K562 (cell line): ENCODE measurements around the gene GPR162. TPM values are rescaled to one million over a fixed set of nuclear protein-coding genes. Genes with fewer than 3 reads are reported as not detected.

Experiments used
- DIDO1 ChIP-seq: fragments of 450-650 bp; IDR thresholded peaks from 2 replicates; pipeline ENCODE4 v1.6.1; 2016; ENCODE audit warnings: low read depth, missing biosample characterization, missing genetic modification characterization
- HCFC1 ChIP-seq: IDR thresholded peaks from 2 replicates; pipeline ENCODE4 v1.6.1; 2012; ENCODE audit warnings: low read depth, low read length, improper control_type of control experiment
- KDM4B ChIP-seq, 2 experiments: fragments of 450-650 bp in 1 of 2; sonication (generic) in 1 of 2; IDR thresholded peaks; 2 replicates each; pipeline ENCODE4 v1.6.1; 2016 to 2017; ENCODE audit warnings: borderline replicate concordance in 2 of 2, antibody characterized with exemption in 1 of 2, low read depth in 1 of 2, mild to moderate bottlenecking in 1 of 2
- MTA3 ChIP-seq: fragments of 450-650 bp; formaldehyde crosslinking; IDR thresholded peaks from 2 replicates; pipeline ENCODE4 v1.6.1; 2017; ENCODE audit warnings: mild to moderate bottlenecking, borderline replicate concordance
- SMAD1 ChIP-seq: fragments of 150-350 bp; IDR thresholded peaks from 2 replicates; pipeline ENCODE4 v1.6.1; 2014; ENCODE audit warnings: low read length, low read depth; ENCODE audit not compliant: partially characterized antibody
- SPI1 ChIP-seq: IDR thresholded peaks from 2 replicates; pipeline ENCODE4 v1.6.1; 2011; ENCODE audit warnings: low read depth, low read length, control low read depth, borderline replicate concordance
- ZNF586 ChIP-seq: fragments of 450-650 bp; formaldehyde crosslinking; conservative IDR thresholded peaks from 2 replicates; pipeline ENCODE4 v1.4.0; 2020; ENCODE audit warnings: mild to moderate bottlenecking, moderate library complexity
- ZNF589 ChIP-seq: fragments of 200-800 bp; sonication (Bioruptor generic); IDR thresholded peaks from 2 replicates; pipeline ENCODE4 v1.6.1; 2016; ENCODE audit warnings: low read depth, missing genetic modification characterization, missing compliant biosample characterization
- polyA plus RNA-seq, 8 experiments: library from polyadenylated mRNA; depleted of rRNA in 4 of 8; stranded (reverse) in 5 of 8; unstranded in 3 of 8; fragments of >200 nt; fragmentation: Nextera tagmentation in 2 of 8; fragmentation: Illumina TruSeq in 1 of 8; extraction: Ambion mirVana in 2 of 8; extraction: Trizol in 1 of 8; gene quantifications; 2 replicates each; pipeline versions ENCODE4 v1.2.1 to v1.2.3, GENCODE V29; 2011 to 2014; ENCODE audit warnings: inconsistent platforms in 1 of 8, missing spikeins in 1 of 8
- total RNA-seq, 7 experiments: library from RNA; depleted of rRNA in 6 of 7; stranded (reverse); fragments of >200 nt in 6 of 7; fragmentation: Illumina TruSeq in 2 of 7; extraction: Trizol in 2 of 7; gene quantifications; 2 replicates each; pipeline versions ENCODE4 v1.2.1 to v1.2.3, GENCODE V29; 2011 to 2021; ENCODE audit warnings: low replicate concordance in 1 of 7
- TF ChIP-seq, protein P1 (sequence below): sonication (generic); formaldehyde crosslinking; IDR thresholded peaks from 2 replicates; pipeline ENCODE4 v1.8.1; 2022; ENCODE audit warnings: missing genetic modification reagents
- TF ChIP-seq, protein P2 (sequence below): sonication (generic); formaldehyde crosslinking; IDR thresholded peaks from 2 replicates; pipeline ENCODE4 v1.9.0; 2022; ENCODE audit warnings: mild to moderate bottlenecking, missing genetic modification reagents
- TF ChIP-seq, protein P3 (sequence below): fragments of 450-650 bp; conservative IDR thresholded peaks from 2 replicates; pipeline ENCODE4 v1.6.1; 2016; ENCODE audit warnings: missing genetic modification characterization, low read depth, mild to moderate bottlenecking, missing compliant biosample characterization, moderate library complexity
- TF ChIP-seq, protein P4 (sequence below): sonication (generic); formaldehyde crosslinking; IDR thresholded peaks from 2 replicates; pipeline ENCODE4 v1.8.1; 2023; ENCODE audit warnings: mild to moderate bottlenecking, missing genetic modification reagents, moderate library complexity
- TF ChIP-seq, protein P5 (sequence below): fragments of 250-450 bp; sonication (Bioruptor Pico); IDR thresholded peaks from 2 replicates; pipeline ENCODE4 v1.5.0; 2020; ENCODE audit warnings: mild to moderate bottlenecking, borderline replicate concordance
- TF ChIP-seq, protein P6 (sequence below): fragments of 450-650 bp; formaldehyde crosslinking; IDR thresholded peaks from 2 replicates; pipeline ENCODE4 v1.4.0; 2020; ENCODE audit warnings: mild to moderate bottlenecking, moderate library complexity
- TF ChIP-seq, protein P7 (sequence below): fragments of 450-650 bp; formaldehyde crosslinking; IDR thresholded peaks from 2 replicates; pipeline ENCODE4 v1.4.0; 2020; ENCODE audit warnings: mild to moderate bottlenecking

The GPR162 gene
- total and polyA plus RNA-seq, 9 of the 15 experiments (the other 6 are each of a cell fraction or from before 2014, with no cell fraction given): 0.65 to 1.8 (median 1.1) TPM; not detected in 2

DNA sequence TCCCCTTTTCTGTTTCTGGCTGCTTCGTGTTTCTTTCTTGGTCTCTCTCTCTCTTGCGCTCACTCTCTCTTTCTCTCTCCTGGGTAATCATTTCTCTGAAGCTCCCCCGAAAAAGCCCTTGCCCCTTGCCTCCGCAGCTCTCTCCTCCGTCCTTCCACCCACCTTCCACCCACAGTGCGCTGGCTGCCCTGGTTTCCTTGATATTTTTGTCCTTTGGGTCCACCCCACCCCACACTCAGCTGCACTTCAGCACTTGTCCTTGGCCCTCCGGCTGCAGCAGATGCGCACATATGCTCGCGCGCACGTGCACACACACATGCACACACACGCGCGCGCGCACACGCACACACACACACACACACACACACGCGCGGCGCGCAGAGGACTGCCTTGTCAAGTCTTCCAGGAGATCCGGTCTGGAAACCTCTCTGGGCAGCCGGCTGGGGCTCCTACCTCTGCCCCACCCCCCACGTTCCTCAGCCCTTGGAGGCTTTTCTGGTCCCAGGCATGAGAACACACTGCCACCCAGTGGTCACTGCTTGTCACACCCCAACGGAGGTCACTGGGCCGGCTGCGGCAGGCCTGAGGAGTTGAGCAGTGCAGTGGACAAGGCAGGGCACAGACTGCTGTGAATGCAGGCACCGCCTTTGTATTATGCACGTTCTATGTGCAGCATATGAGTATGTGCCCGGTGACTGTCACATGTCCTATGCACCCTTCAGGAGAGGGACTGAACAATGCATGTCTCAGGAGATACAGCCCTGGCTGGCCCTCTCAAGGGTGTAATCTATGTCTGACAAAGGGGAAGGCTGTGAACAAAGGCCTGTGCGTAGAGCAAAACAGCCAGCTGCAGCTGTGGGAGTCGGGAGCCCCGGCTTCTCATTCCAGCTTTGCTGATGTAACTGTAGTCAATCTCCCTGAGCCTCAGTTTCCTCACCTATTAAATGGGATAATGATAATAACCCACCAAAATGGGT is 42.8 kb upstream of the GPR162 start (continued):
- TF ChIP-seq, protein P1, sequence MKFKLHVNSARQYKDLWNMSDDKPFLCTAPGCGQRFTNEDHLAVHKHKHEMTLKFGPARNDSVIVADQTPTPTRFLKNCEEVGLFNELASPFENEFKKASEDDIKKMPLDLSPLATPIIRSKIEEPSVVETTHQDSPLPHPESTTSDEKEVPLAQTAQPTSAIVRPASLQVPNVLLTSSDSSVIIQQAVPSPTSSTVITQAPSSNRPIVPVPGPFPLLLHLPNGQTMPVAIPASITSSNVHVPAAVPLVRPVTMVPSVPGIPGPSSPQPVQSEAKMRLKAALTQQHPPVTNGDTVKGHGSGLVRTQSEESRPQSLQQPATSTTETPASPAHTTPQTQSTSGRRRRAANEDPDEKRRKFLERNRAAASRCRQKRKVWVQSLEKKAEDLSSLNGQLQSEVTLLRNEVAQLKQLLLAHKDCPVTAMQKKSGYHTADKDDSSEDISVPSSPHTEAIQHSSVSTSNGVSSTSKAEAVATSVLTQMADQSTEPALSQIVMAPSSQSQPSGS (CRISPR knock-in tag): no peak
- TF ChIP-seq DIDO1 (tag) (peak; percentile 26; the same call in 1 of the 2 replicates), MTA3 (0 out of 2 replicates have a peak, but pooled peaks have one; percentile 46), HCFC1 (0 out of 2 replicates have a peak, but pooled peaks have one; percentile 28), SMAD1 (no peak), ZNF586 (CRISPR knock-in tag) (no peak), KDM4B (IDR thresholded peaks at IDR 0.05; ENCODE audit: borderline replicate concordance in 2 of 2, low read depth in 1 of 2) (no peak), ZNF589 (CRISPR knock-in tag) (no peak), SPI1 (no peak)
- TF ChIP-seq, protein P2, sequence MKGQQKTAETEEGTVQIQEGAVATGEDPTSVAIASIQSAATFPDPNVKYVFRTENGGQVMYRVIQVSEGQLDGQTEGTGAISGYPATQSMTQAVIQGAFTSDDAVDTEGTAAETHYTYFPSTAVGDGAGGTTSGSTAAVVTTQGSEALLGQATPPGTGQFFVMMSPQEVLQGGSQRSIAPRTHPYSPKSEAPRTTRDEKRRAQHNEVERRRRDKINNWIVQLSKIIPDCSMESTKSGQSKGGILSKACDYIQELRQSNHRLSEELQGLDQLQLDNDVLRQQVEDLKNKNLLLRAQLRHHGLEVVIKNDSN (CRISPR knock-in tag): peak; percentile 44
- TF ChIP-seq, protein P3, sequence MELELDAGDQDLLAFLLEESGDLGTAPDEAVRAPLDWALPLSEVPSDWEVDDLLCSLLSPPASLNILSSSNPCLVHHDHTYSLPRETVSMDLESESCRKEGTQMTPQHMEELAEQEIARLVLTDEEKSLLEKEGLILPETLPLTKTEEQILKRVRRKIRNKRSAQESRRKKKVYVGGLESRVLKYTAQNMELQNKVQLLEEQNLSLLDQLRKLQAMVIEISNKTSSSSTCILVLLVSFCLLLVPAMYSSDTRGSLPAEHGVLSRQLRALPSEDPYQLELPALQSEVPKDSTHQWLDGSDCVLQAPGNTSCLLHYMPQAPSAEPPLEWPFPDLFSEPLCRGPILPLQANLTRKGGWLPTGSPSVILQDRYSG: no peak
- TF ChIP-seq, protein P4, sequence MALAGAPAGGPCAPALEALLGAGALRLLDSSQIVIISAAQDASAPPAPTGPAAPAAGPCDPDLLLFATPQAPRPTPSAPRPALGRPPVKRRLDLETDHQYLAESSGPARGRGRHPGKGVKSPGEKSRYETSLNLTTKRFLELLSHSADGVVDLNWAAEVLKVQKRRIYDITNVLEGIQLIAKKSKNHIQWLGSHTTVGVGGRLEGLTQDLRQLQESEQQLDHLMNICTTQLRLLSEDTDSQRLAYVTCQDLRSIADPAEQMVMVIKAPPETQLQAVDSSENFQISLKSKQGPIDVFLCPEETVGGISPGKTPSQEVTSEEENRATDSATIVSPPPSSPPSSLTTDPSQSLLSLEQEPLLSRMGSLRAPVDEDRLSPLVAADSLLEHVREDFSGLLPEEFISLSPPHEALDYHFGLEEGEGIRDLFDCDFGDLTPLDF (CRISPR knock-in tag): no peak
- TF ChIP-seq, protein P5, sequence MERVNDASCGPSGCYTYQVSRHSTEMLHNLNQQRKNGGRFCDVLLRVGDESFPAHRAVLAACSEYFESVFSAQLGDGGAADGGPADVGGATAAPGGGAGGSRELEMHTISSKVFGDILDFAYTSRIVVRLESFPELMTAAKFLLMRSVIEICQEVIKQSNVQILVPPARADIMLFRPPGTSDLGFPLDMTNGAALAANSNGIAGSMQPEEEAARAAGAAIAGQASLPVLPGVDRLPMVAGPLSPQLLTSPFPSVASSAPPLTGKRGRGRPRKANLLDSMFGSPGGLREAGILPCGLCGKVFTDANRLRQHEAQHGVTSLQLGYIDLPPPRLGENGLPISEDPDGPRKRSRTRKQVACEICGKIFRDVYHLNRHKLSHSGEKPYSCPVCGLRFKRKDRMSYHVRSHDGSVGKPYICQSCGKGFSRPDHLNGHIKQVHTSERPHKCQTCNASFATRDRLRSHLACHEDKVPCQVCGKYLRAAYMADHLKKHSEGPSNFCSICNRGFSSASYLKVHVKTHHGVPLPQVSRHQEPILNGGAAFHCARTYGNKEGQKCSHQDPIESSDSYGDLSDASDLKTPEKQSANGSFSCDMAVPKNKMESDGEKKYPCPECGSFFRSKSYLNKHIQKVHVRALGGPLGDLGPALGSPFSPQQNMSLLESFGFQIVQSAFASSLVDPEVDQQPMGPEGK (CRISPR knock-in tag): no peak
- TF ChIP-seq, protein P6, sequence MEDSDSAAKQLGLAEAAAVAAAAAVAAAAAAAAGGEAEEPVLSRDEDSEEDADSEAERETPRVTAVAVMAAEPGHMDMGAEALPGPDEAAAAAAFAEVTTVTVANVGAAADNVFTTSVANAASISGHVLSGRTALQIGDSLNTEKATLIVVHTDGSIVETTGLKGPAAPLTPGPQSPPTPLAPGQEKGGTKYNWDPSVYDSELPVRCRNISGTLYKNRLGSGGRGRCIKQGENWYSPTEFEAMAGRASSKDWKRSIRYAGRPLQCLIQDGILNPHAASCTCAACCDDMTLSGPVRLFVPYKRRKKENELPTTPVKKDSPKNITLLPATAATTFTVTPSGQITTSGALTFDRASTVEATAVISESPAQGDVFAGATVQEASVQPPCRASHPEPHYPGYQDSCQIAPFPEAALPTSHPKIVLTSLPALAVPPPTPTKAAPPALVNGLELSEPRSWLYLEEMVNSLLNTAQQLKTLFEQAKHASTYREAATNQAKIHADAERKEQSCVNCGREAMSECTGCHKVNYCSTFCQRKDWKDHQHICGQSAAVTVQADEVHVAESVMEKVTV (CRISPR knock-in tag): peak; percentile 89
- TF ChIP-seq, protein P7, sequence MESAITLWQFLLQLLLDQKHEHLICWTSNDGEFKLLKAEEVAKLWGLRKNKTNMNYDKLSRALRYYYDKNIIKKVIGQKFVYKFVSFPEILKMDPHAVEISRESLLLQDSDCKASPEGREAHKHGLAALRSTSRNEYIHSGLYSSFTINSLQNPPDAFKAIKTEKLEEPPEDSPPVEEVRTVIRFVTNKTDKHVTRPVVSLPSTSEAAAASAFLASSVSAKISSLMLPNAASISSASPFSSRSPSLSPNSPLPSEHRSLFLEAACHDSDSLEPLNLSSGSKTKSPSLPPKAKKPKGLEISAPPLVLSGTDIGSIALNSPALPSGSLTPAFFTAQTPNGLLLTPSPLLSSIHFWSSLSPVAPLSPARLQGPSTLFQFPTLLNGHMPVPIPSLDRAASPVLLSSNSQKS: no peak
